Astrocyte (in vitro differentiated cells and primary cell): Measurements from ENCODE around the gene CRACDL. TPM values are rescaled to one million over a fixed set of nuclear protein-coding genes. Genes with fewer than 3 reads are reported as not detected.

Experiments
- DNase-seq: peaks from one replicate; pipeline ENCODE4 v3.0.0-alpha.2; 2010; ENCODE audit warnings: low read depth
- FAIRE-seq: peaks from 2 replicates; lab custom pipeline; 2011; peaks lifted over from hg19 to GRCh38; lab: Jason Lieb, UNC
- H2AFZ ChIP-seq: 2 replicates; pipeline ENCODE4 v1.6.0; 2012; ENCODE audit warnings: low read depth, low read length, inconsistent platforms
- H3K27ac ChIP-seq: 2 replicates; pipeline ENCODE4 v1.5.1; 2011; ENCODE audit warnings: low read depth, low read length, inconsistent platforms
- H3K27me3 ChIP-seq: 2 replicates; pipeline ENCODE4 v1.6.0; 2011; ENCODE audit warnings: low read length, inconsistent platforms; ENCODE audit not compliant: insufficient read depth
- H3K36me3 ChIP-seq: 2 replicates; pipeline ENCODE4 v1.5.1; 2011; ENCODE audit warnings: low read length, inconsistent platforms; ENCODE audit not compliant: insufficient read depth
- H3K4me1 ChIP-seq: 2 replicates; pipeline ENCODE4 v1.5.1; 2011; ENCODE audit warnings: low read length, inconsistent platforms; ENCODE audit not compliant: insufficient read depth
- H3K4me2 ChIP-seq: 2 replicates; pipeline ENCODE4 v1.6.0; 2012; ENCODE audit warnings: low read length, inconsistent platforms
- H3K4me3 ChIP-seq: 2 replicates; pipeline ENCODE4 v1.5.1; 2011; ENCODE audit warnings: low read depth, mild to moderate bottlenecking, low read length, inconsistent platforms; ENCODE audit not compliant: insufficient read depth
- H3K79me2 ChIP-seq: 2 replicates; pipeline ENCODE4 v1.6.0; 2012; ENCODE audit warnings: mild to moderate bottlenecking, low read length, inconsistent platforms; ENCODE audit not compliant: insufficient read depth
- H3K9ac ChIP-seq: 2 replicates; pipeline ENCODE4 v1.6.0; 2012; ENCODE audit warnings: mild to moderate bottlenecking, low read length, inconsistent platforms
- H3K9me3 ChIP-seq: 2 replicates; pipeline ENCODE4 v1.5.1; 2012; ENCODE audit warnings: low read depth, mild to moderate bottlenecking, low read length, inconsistent platforms; ENCODE audit not compliant: insufficient read depth
- H4K20me1 ChIP-seq: 2 replicates; pipeline ENCODE4 v1.6.0; 2012; ENCODE audit warnings: low read length, inconsistent platforms; ENCODE audit not compliant: insufficient read depth
- H3K27ac Mint-ChIP-seq: one replicate; pipeline ENCODE4 v1.8.0; 2021; ENCODE audit warnings: mild to moderate bottlenecking, mixed read lengths; ENCODE audit not compliant: unreplicated experiment
- H3K27me3 Mint-ChIP-seq: one replicate; pipeline ENCODE4 v1.8.0; 2021; ENCODE audit warnings: low read depth, mixed read lengths; ENCODE audit not compliant: unreplicated experiment
- H3K36me3 Mint-ChIP-seq: one replicate; pipeline ENCODE4 v1.8.0; 2021; ENCODE audit warnings: low read depth, mixed read lengths; ENCODE audit not compliant: unreplicated experiment
- H3K4me1 Mint-ChIP-seq: one replicate; pipeline ENCODE4 v1.8.0; 2021; ENCODE audit warnings: low read depth, mixed read lengths; ENCODE audit not compliant: unreplicated experiment
- H3K4me3 Mint-ChIP-seq: one replicate; pipeline ENCODE4 v1.8.0; 2021; ENCODE audit warnings: mild to moderate bottlenecking, moderate library complexity, mixed read lengths; ENCODE audit not compliant: unreplicated experiment
- H3K9me3 Mint-ChIP-seq: one replicate; pipeline ENCODE4 v1.8.0; 2021; ENCODE audit warnings: mild to moderate bottlenecking, mixed read lengths; ENCODE audit not compliant: unreplicated experiment
- CTCF ChIP-seq: IDR thresholded peaks from 2 replicates; pipeline ENCODE4 v1.5.1; 2011; ENCODE audit warnings: low read depth, mild to moderate bottlenecking, inconsistent platforms, low read length, moderate library complexity; ENCODE audit not compliant: insufficient read depth
- EZH2 ChIP-seq: IDR thresholded peaks from 2 replicates; pipeline ENCODE4 v1.6.1; 2012; ENCODE audit warnings: mild to moderate bottlenecking, low read length, inconsistent platforms; ENCODE audit not compliant: insufficient read depth
- total RNA-seq: library from RNA; stranded (reverse); gene quantifications from 2 replicates; pipeline ENCODE4 v1.2.1, GENCODE V29; 2021

The CRACDL gene
- total RNA-seq, 1 donor from 2014 or later, result 1.8 TPM

GRCh38 chr2:98748292-98749065 is 187.5 kb downstream of the CRACDL start:
- Mint-ChIP-seq H3K4me1 (peaks cover 6% of the 10 kb centered on the region), H3K4me3 (no peak overlapping the region), H3K27me3 (peaks cover 10% of the 10 kb centered on the region), H3K27ac (no peak overlapping the region), H3K9me3 (peaks cover 1% of the 10 kb centered on the region), H3K36me3 (no peaks in the 10 kb centered on the region)
- DNase-seq (no peak), FAIRE-seq (no peak)
- Histone ChIP-seq H3K4me2 (no peak overlapping the region), H3K79me2 (no peaks in the 10 kb centered on the region), H3K9me3 (no peaks in the 10 kb centered on the region), H3K4me3 (no peak overlapping the region), H4K20me1 (no peaks in the 10 kb centered on the region), H3K9ac (no peak overlapping the region), H3K36me3 (no peaks in the 10 kb centered on the region), H3K4me1 (no peaks in the 10 kb centered on the region), H3K27ac (no peak overlapping the region), H2AFZ (no peak overlapping the region), H3K27me3 (peaks cover 13% of the 10 kb centered on the region)
- TF ChIP-seq EZH2 (no peak), CTCF (no peak)

GRCh38 chr2:98747888-98748287 is 188.1 kb downstream of the CRACDL start:
- no peaks in the 10 kb centered on the region for H3K79me2 ChIP-seq
- FAIRE-seq (no peak), DNase-seq (no peak)
- H3K27ac ChIP-seq, result no peak overlapping the region
- no peaks in the 10 kb centered on the region for H4K20me1 ChIP-seq
- Mint-ChIP-seq H3K36me3 (no peaks in the 10 kb centered on the region), H3K27ac (no peak overlapping the region), H3K4me3 (no peak overlapping the region), H3K9me3 (peaks cover 1% of the 10 kb centered on the region), H3K27me3 (peaks cover 8% of the 10 kb centered on the region), H3K4me1 (peaks cover 6% of the 10 kb centered on the region)
- H3K9ac ChIP-seq, result no peak overlapping the region
- H2AFZ ChIP-seq, result no peak overlapping the region
- no peaks in the 10 kb centered on the region for H3K4me1 ChIP-seq
- H3K4me3 ChIP-seq, result no peak overlapping the region
- no peak overlapping the region for H3K4me2 ChIP-seq
- no peaks in the 10 kb centered on the region for H3K36me3 ChIP-seq
- peaks cover 10% of the 10 kb centered on the region for H3K27me3 ChIP-seq
- TF ChIP-seq EZH2 (no peak), CTCF (no peak)
- no peaks in the 10 kb centered on the region for H3K9me3 ChIP-seq

GRCh38 chr2:98746426-98746825 is 189.6 kb downstream of the CRACDL start:
- H3K4me3 ChIP-seq, result no peak overlapping the region
- no peaks in the 10 kb centered on the region for H3K79me2 ChIP-seq
- H3K27me3 Mint-ChIP-seq, result peaks cover 12% of the 10 kb centered on the region
- H3K36me3 ChIP-seq, result no peaks in the 10 kb centered on the region
- H3K27ac Mint-ChIP-seq, result no peak overlapping the region
- TF ChIP-seq CTCF, result no peak
- TF ChIP-seq EZH2, result no peak
- FAIRE-seq (no peak), DNase-seq (no peak)
- no peak overlapping the region for H3K4me3 Mint-ChIP-seq
- H3K4me2 ChIP-seq, result no peak overlapping the region
- H3K36me3 Mint-ChIP-seq, result no peaks in the 10 kb centered on the region
- H3K9me3 Mint-ChIP-seq, result peaks cover 1% of the 10 kb centered on the region
- peaks cover 4% of the 10 kb centered on the region for H3K27me3 ChIP-seq
- no peak overlapping the region for H2AFZ ChIP-seq
- no peak overlapping the region for H3K27ac ChIP-seq
- no peak overlapping the region for H3K9ac ChIP-seq
- no peaks in the 10 kb centered on the region for H3K9me3 ChIP-seq
- no peaks in the 10 kb centered on the region for H4K20me1 ChIP-seq
- H3K4me1 Mint-ChIP-seq, result peaks cover 6% of the 10 kb centered on the region
- no peaks in the 10 kb centered on the region for H3K4me1 ChIP-seq
